K562 (cell line): ENCODE measurements around the gene DNASE1L1. TPM values are rescaled to one million over a fixed set of nuclear protein-coding genes. Genes with fewer than 3 reads are reported as not detected.

Experiments used
- DACH1 ChIP-seq: fragments of 450-650 bp; IDR thresholded peaks from 2 replicates; pipeline ENCODE4 v1.6.1; 2018; ENCODE audit not compliant: partially characterized antibody
- GABPA ChIP-seq: fragments of 200-800 bp; sonication (Bioruptor generic); conservative IDR thresholded peaks from 2 replicates; pipeline ENCODE4 v1.6.1; 2016; ENCODE audit warnings: low read depth, missing genetic modification characterization, missing compliant biosample characterization
- GATAD2A ChIP-seq: fragments of 450-650 bp; IDR thresholded peaks from 2 replicates; pipeline ENCODE4 v1.6.1; 2017
- MBD2 ChIP-seq: sonication (generic); IDR thresholded peaks from 2 replicates; pipeline ENCODE4 v1.6.1; 2016; ENCODE audit warnings: low read depth, borderline replicate concordance
- MYBL2 ChIP-seq, 2 experiments: fragments of 450-650 bp in 1 of 2; sonication (generic) in 1 of 2; formaldehyde crosslinking in 1 of 2; IDR thresholded peaks; 2 replicates each; pipeline versions ENCODE4 v1.6.1 to v1.8.1; 2017 to 2022; ENCODE audit warnings: borderline replicate concordance in 1 of 2, inconsistent platforms in 1 of 2, low read depth in 1 of 2, mild to moderate bottlenecking in 1 of 2, missing genetic modification reagents in 1 of 2, moderate library complexity in 1 of 2
- POLR2A ChIP-seq: fragments of 450-650 bp; conservative IDR thresholded peaks from 2 replicates; pipeline ENCODE4 v1.6.1; 2016
- SNIP1 ChIP-seq: fragments of 450-650 bp; IDR thresholded peaks from 2 replicates; pipeline ENCODE4 v1.7.1; 2017; ENCODE audit warnings: low read depth, mild to moderate bottlenecking
- SRSF7 ChIP-seq: fragments of 200-400 bp; formaldehyde crosslinking; optimal IDR thresholded peaks from 2 replicates; pipeline ENCODE3; 2017; ENCODE audit warnings: mild to moderate bottlenecking, low read depth, low read length
- STAT5B ChIP-seq: fragments of 250-450 bp; sonication (Bioruptor Pico); IDR thresholded peaks from 2 replicates; pipeline ENCODE4 v1.8.0; 2021; ENCODE audit warnings: mild to moderate bottlenecking, inconsistent platforms
- TCF7 ChIP-seq: sonication (generic); IDR thresholded peaks from 2 replicates; pipeline ENCODE4 v1.6.1; 2016; ENCODE audit warnings: antibody characterized with exemption, borderline replicate concordance
- ZFX ChIP-seq: sonication (generic); formaldehyde crosslinking; IDR thresholded peaks from 2 replicates; pipeline ENCODE4 v1.8.0; 2022; ENCODE audit warnings: mild to moderate bottlenecking, missing genetic modification reagents, moderate library complexity
- ZNF174 ChIP-seq: fragments of 250-450 bp; sonication (Bioruptor Pico); IDR thresholded peaks from 2 replicates; pipeline ENCODE4 v1.4.0; 2020; ENCODE audit warnings: mild to moderate bottlenecking
- polyA plus RNA-seq, 8 experiments: library from polyadenylated mRNA; depleted of rRNA in 4 of 8; stranded (reverse) in 5 of 8; unstranded in 3 of 8; fragments of >200 nt; fragmentation: Nextera tagmentation in 2 of 8; fragmentation: Illumina TruSeq in 1 of 8; extraction: Ambion mirVana in 2 of 8; extraction: Trizol in 1 of 8; gene quantifications; 2 replicates each; pipeline versions ENCODE4 v1.2.1 to v1.2.3, GENCODE V29; 2011 to 2014; ENCODE audit warnings: inconsistent platforms in 1 of 8, missing spikeins in 1 of 8
- total RNA-seq, 7 experiments: library from RNA; depleted of rRNA in 6 of 7; stranded (reverse); fragments of >200 nt in 6 of 7; fragmentation: Illumina TruSeq in 2 of 7; extraction: Trizol in 2 of 7; gene quantifications; 2 replicates each; pipeline versions ENCODE4 v1.2.1 to v1.2.3, GENCODE V29; 2011 to 2021; ENCODE audit warnings: low replicate concordance in 1 of 7
- TF ChIP-seq, protein P1 (sequence below): fragments of 200-800 bp; sonication (Bioruptor generic); IDR thresholded peaks from 2 replicates; pipeline ENCODE4 v1.6.1; 2016; ENCODE audit warnings: missing genetic modification characterization, missing compliant biosample characterization
- TF ChIP-seq, protein P2 (sequence below): fragments of 450-650 bp; IDR thresholded peaks from 2 replicates; pipeline ENCODE4 v1.6.1; 2016
- TF ChIP-seq, protein P3 (sequence below): fragments of 450-650 bp; formaldehyde crosslinking; IDR thresholded peaks from 2 replicates; pipeline ENCODE4 v1.4.0; 2022; ENCODE audit warnings: missing genetic modification characterization
- TF ChIP-seq, protein P4 (sequence below): IDR thresholded peaks from 2 replicates; pipeline ENCODE4 v1.6.1; 2014; ENCODE audit warnings: antibody characterized with exemption
- TF ChIP-seq, protein P5 (sequence below): fragments of 250-450 bp; sonication (Bioruptor Pico); IDR thresholded peaks from 2 replicates; pipeline ENCODE4 v1.8.0; 2021; ENCODE audit warnings: moderate library complexity, mild to moderate bottlenecking, inconsistent platforms

The DNASE1L1 gene
- total and polyA plus RNA-seq, 9 of the 15 experiments (the other 6 are each of a cell fraction or from before 2014, with no cell fraction given), result 0.73 to 12.6 (median 7.9) TPM

DNA sequence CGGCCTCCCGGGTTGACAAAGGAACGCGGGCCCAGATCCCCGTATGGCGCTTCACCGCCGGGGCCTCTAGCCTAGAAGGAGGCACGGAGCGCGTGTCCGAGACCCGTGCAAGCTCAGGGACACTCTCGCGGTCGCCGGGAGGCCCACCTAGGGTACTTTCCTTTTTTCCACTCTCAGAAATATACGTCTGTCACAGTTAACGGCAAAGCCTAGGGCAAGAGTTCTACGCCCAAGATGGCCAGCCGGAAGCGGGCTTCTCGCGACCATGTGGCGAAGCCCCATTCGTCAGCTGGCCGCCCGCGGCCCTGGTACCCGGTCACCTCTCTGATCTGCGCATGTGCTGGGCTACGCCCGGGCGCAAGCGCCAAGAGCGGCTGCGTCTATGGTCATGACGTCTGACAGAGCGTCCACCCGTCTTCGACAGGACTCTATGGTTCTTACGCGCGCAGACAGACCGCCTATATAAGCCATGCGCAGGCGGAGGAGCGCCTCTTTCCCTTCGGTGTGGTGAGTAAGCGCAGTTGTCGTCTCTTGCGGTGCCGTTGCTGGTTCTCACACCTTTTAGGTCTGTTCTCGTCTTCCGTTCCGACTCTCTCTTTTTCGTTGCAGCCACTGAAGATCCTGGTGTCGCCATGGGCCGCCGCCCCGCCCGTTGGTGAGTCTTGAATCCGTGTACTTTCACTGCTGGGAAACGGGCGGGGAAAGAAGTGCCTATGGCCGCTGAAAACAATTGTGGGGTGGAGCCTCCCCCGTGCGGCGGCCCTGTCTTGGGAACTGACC is 11.0 kb downstream of the DNASE1L1 start, which contains the start of gene RPL10 (continued):
- TF ChIP-seq, protein P1, sequence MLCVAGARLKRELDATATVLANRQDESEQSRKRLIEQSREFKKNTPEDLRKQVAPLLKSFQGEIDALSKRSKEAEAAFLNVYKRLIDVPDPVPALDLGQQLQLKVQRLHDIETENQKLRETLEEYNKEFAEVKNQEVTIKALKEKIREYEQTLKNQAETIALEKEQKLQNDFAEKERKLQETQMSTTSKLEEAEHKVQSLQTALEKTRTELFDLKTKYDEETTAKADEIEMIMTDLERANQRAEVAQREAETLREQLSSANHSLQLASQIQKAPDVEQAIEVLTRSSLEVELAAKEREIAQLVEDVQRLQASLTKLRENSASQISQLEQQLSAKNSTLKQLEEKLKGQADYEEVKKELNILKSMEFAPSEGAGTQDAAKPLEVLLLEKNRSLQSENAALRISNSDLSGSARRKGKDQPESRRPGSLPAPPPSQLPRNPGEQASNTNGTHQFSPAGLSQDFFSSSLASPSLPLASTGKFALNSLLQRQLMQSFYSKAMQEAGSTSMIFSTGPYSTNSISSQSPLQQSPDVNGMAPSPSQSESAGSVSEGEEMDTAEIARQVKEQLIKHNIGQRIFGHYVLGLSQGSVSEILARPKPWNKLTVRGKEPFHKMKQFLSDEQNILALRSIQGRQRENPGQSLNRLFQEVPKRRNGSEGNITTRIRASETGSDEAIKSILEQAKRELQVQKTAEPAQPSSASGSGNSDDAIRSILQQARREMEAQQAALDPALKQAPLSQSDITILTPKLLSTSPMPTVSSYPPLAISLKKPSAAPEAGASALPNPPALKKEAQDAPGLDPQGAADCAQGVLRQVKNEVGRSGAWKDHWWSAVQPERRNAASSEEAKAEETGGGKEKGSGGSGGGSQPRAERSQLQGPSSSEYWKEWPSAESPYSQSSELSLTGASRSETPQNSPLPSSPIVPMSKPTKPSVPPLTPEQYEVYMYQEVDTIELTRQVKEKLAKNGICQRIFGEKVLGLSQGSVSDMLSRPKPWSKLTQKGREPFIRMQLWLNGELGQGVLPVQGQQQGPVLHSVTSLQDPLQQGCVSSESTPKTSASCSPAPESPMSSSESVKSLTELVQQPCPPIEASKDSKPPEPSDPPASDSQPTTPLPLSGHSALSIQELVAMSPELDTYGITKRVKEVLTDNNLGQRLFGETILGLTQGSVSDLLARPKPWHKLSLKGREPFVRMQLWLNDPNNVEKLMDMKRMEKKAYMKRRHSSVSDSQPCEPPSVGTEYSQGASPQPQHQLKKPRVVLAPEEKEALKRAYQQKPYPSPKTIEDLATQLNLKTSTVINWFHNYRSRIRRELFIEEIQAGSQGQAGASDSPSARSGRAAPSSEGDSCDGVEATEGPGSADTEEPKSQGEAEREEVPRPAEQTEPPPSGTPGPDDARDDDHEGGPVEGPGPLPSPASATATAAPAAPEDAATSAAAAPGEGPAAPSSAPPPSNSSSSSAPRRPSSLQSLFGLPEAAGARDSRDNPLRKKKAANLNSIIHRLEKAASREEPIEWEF (CRISPR knock-in tag), result no peak
- TF ChIP-seq POLR2A (peak; percentile 100), TCF7 (0 out of 2 replicates have a peak, but pooled peaks have one; percentile 48), STAT5B (CRISPR knock-in tag) (no peak), SNIP1 (peak; percentile 95), GATAD2A (0 out of 2 replicates have a peak, but pooled peaks have one; percentile 50), ZFX (peak; percentile 92), MBD2 (peak; percentile 87), GABPA (tag) (peak; percentile 72), ZNF174 (CRISPR knock-in tag) (no peak), SRSF7 (no peak), MYBL2 (IDR thresholded peaks at IDR 0.05; ENCODE audit: low read depth) (no peak), MYBL2 (CRISPR knock-in tag; IDR thresholded peaks at IDR 0.05; ENCODE audit: borderline replicate concordance) (no peak), DACH1 (peak; percentile 73)
- TF ChIP-seq, protein P2, sequence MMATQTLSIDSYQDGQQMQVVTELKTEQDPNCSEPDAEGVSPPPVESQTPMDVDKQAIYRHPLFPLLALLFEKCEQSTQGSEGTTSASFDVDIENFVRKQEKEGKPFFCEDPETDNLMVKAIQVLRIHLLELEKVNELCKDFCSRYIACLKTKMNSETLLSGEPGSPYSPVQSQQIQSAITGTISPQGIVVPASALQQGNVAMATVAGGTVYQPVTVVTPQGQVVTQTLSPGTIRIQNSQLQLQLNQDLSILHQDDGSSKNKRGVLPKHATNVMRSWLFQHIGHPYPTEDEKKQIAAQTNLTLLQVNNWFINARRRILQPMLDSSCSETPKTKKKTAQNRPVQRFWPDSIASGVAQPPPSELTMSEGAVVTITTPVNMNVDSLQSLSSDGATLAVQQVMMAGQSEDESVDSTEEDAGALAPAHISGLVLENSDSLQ, result peak; percentile 75
- TF ChIP-seq, protein P3, sequence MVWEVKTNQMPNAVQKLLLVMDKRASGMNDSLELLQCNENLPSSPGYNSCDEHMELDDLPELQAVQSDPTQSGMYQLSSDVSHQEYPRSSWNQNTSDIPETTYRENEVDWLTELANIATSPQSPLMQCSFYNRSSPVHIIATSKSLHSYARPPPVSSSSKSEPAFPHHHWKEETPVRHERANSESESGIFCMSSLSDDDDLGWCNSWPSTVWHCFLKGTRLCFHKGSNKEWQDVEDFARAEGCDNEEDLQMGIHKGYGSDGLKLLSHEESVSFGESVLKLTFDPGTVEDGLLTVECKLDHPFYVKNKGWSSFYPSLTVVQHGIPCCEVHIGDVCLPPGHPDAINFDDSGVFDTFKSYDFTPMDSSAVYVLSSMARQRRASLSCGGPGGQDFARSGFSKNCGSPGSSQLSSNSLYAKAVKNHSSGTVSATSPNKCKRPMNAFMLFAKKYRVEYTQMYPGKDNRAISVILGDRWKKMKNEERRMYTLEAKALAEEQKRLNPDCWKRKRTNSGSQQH (CRISPR knock-in tag), result no peak
- TF ChIP-seq, protein P4, sequence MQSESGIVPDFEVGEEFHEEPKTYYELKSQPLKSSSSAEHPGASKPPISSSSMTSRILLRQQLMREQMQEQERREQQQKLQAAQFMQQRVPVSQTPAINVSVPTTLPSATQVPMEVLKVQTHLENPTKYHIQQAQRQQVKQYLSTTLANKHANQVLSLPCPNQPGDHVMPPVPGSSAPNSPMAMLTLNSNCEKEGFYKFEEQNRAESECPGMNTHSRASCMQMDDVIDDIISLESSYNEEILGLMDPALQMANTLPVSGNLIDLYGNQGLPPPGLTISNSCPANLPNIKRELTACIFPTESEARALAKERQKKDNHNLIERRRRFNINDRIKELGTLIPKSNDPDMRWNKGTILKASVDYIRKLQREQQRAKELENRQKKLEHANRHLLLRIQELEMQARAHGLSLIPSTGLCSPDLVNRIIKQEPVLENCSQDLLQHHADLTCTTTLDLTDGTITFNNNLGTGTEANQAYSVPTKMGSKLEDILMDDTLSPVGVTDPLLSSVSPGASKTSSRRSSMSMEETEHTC, result 0 out of 2 replicates have a peak, but pooled peaks have one; percentile 17
- TF ChIP-seq, protein P5, sequence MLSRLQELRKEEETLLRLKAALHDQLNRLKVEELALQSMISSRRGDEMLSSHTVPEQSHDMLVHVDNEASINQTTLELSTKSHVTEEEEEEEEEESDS (CRISPR knock-in tag), result no peak
